HG03571 (cell line): ENCODE data around the gene OTUD5.
"Not testable (repeated sequence)": the region's sequence is repeated elsewhere in the genome, so short reads cannot be mapped to it uniquely, and the experiment has no call there.

Experiments used
- ATAC-seq: cut with Tn5 transposase; IDR thresholded peaks from one replicate; pipeline ENCODE4 v1.9.1; 2021; ENCODE audit not compliant: unreplicated experiment

OTUD5 gene

DNA sequence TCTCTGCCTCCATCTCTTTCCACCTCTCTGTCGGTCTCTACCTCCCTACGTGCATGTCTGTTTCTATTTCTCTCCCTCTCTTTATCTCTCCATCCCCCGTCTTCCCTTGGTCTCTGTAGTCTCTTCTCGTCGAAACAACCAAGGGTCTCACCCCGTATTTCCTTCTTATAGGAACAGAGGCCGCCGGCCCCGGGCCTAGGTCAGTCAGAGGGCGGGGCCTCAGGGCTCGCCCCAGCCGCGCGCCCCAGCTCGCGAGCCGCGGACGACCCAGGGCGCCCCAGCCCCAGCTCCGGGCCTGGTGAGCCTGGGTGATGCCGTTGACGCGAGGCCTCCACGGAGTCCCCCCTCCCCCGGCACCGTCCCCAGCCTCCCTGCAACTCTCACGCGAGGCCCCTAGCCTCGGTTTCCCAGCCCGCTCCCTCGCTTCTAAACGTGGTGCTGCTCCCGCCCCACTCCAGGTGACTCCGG, 66.4 kb downstream of the OTUD5 start:
- ATAC-seq: peak; percentile 26

DNA sequence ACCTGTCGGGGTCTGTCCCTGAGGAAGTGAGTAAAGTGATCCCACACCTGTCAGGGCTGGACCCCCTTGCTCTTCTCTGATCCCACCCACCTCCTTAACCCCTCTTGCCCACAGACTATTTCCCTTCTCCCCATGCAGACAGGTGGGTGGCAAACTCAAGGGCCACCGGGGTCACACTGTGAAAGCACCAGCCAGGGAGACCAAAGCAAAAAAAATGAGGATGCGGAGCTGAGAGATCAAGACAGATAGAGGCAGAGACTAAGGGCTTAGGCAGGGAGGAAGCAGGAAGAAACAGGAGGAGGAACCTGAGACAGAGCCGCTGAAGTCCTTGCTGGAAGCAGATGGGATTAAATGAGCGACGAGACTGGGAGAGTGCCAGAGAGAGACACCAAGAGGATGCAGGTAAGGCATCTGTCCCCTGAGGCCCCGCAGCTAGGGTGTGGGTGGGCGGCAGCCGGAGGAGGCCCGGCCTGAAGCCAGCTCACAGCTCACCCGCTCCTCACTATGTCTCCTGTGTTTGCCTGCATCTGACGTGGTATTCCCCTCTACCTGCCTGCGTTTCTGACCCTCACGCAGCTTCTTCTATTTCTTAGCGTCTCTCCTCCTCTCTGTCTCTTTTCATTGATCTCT, 67.0 kb downstream of the OTUD5 start:
- no peak for ATAC-seq

DNA sequence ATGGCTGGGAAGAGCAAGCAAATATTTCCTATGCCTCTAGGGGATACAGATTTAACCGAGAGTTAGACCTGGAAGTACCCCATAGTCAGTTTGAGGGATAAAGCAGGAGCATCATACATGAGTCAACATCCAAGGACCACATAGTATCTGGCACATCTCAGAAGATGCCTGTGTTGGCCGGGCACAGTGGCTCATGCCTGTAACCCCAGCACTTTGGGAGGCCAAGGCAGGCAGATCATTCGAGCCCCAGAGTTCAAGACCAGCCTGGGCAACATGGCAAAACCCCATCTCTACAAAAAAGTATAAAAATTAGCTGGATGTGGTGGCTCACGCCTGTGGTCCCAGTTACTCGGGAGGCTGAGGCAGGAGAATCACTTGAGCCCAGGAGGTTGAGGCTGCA, 70.8 kb downstream of the OTUD5 start:
- ATAC-seq: not testable (repeated sequence)

DNA sequence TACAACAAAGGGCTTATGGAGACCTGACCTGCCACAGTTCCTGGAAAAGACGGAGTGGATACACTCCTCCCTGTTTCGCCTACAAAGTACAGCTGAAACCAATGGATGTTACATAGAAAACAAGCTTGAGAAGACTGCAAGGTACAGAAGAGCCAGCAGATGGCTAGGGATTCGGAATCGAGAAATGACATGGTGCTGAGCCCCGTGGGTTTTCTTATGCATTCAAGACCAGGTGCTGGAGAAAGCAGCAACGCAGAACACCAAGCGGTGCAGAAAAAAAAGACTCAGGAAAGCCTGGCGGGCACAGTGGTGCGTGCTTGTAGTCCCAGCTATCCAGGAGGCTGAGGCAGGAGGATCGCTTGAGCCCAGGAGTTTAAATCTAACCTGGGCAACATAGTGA, 73.7 kb downstream of the OTUD5 start:
- no peak for ATAC-seq

DNA sequence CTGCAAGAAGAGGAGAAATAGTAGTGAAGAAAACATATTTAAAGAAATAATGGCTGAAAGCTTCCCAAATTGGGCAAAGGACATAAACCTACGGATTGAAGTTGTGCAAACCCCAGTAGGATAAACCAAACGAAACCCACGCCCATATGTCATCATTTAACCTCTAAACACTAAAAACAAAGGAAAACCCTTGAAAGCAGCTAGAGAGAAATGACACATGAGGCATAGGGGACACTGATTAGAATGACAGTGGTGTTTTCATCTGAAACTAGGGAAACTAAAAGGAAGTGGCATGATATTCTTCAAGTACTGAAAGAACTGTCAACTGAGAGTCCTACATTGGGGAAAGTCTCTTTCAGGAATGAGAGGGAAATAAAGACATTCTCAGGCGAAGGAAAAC, 80.5 kb downstream of the OTUD5 start:
- not testable (repeated sequence) for ATAC-seq
